ENCODE measurements around the gene COPG1. TPM values are rescaled to one million over a fixed set of nuclear protein-coding genes. Genes with fewer than 3 reads are reported as not detected.
"Not testable (repeated sequence)": the region's sequence is repeated elsewhere in the genome, so short reads cannot be mapped to it uniquely, and the experiment has no call there.

The COPG1 gene
- total and polyA plus RNA-seq, 9 of the 15 experiments (the other 6 are each of a cell fraction or from before 2014, with no cell fraction given) = 40.3 to 105 (median 62.4) TPM

DNA sequence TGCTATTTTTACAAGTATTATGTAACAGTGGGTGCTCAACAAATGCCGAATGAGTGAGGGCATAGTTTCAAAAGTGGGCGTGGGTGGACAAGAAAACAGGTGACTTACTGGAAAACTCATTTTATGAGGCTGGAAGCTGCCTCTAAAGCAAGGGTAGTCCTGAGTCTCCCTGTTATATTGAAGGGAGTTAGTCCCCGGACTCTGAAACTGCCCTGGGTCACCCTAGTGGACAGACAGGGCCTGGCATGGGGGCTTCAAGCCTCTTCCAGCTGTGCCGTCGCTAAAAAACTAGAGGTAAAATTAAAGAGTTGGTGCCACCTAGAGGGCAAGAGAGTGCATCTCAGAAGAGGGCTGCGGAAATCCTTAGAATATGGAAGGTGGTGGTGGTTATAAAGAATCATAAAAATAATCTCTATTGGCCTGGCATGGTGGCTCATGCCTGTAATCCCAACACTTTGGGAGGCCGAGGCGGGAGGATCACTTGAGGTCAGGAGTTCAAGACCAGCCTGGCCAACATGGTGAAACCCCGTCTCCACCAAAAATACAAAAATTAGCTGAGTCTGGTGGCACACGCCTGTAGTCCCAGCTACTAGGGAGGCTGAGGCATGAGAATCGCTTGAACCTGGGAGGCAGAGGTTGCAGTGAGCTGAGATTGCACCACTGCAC is 3.6 kb upstream of the COPG1 start (continued):
- TF ChIP-seq ZBTB11 (CRISPR knock-in tag; IDR thresholded peaks at IDR 0.05) (peak in 1 of 3 experiments; percentile 77; a peak in 2 of 6 replicates), SP1 (CRISPR knock-in tag; IDR thresholded peaks at IDR 0.05) (0 out of 2 replicates have a peak, but pooled peaks have one; percentile 41), MYC (IDR thresholded peaks at IDR 0.05; ENCODE audit: low read depth, low read length) (peak; percentile 34; the same call in 1 of the 2 replicates), HDAC3 (IDR thresholded peaks at IDR 0.05; ENCODE audit: borderline replicate concordance, partially characterized antibody) (peak; percentile 18), VEZF1 (CRISPR knock-in tag; IDR thresholded peaks at IDR 0.05) (peak; percentile 30; the same call in 1 of the 2 replicates), NCOR1 (IDR thresholded peaks at IDR 0.05) (0 out of 2 replicates have a peak, but pooled peaks have one; percentile 13), JUND (IDR thresholded peaks at IDR 0.05; ENCODE audit: borderline replicate concordance, low read depth, low read length) (peak; percentile 3; the same call in 1 of the 2 replicates), TFAP4 (CRISPR knock-in tag; IDR thresholded peaks at IDR 0.05; ENCODE audit: borderline replicate concordance) (peak; percentile 96)
- not testable (repeated sequence) for TF ChIP-seq MYC (CRISPR knock-in tag; IDR thresholded peaks at IDR 0.05; ENCODE audit: borderline replicate concordance, low read depth); JUND (tag; IDR thresholded peaks at IDR 0.05; ENCODE audit: borderline replicate concordance, low read depth, low read length)
- TF ChIP-seq, protein P1, sequence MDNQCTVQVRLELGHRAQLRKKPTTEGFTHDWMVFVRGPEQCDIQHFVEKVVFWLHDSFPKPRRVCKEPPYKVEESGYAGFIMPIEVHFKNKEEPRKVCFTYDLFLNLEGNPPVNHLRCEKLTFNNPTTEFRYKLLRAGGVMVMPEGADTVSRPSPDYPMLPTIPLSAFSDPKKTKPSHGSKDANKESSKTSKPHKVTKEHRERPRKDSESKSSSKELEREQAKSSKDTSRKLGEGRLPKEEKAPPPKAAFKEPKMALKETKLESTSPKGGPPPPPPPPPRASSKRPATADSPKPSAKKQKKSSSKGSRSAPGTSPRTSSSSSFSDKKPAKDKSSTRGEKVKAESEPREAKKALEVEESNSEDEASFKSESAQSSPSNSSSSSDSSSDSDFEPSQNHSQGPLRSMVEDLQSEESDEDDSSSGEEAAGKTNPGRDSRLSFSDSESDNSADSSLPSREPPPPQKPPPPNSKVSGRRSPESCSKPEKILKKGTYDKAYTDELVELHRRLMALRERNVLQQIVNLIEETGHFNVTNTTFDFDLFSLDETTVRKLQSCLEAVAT (IDR thresholded peaks at IDR 0.05) = 0 out of 4 replicates have a peak, but pooled peaks of 1 of the 2 experiments have one; percentile 28
- TF ChIP-seq, protein P2, sequence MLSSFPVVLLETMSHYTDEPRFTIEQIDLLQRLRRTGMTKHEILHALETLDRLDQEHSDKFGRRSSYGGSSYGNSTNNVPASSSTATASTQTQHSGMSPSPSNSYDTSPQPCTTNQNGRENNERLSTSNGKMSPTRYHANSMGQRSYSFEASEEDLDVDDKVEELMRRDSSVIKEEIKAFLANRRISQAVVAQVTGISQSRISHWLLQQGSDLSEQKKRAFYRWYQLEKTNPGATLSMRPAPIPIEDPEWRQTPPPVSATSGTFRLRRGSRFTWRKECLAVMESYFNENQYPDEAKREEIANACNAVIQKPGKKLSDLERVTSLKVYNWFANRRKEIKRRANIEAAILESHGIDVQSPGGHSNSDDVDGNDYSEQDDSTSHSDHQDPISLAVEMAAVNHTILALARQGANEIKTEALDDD (IDR thresholded peaks at IDR 0.05) = peak; percentile 39; the same call in 1 of the 2 replicates

All from K562 (cell line).